ENCODE measurements around the gene NOL8.

DNA sequence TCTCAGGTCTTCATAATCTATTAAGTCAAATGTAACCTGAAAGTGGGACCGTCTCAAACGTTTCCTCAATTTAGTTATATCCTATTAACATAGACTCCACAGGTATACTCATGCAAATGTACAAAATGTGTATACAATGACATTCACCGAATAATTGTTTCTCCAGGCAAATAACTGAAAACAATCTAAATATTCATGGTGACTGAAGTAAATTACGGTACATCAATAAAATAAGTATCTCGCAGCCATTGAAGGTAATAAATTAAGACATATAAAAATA lies 32.1 kb downstream of the NOL8 start:
- TF ChIP-seq POLR2AphosphoS5 (IDR thresholded peaks at IDR 0.05), result no peak
- no peak for TF ChIP-seq CTCF (IDR thresholded peaks at IDR 0.05)
